Measurements from ENCODE around the gene PTPRM. TPM values are rescaled to one million over a fixed set of nuclear protein-coding genes. Genes with fewer than 3 reads are reported as not detected.

The PTPRM gene
- total and polyA plus RNA-seq, 4 donors: 9.2 to 23.0 (median 12.7) TPM

GRCh38 chr18:7623681-7624080 is 56.6 kb downstream of the PTPRM start:
- H3K9me3 ChIP-seq (ENCODE audit: control insufficient read depth in 4 of 4, low read length in 3 of 4): no peaks in the 10 kb centered on the region
- no peaks in the 10 kb centered on the region for H3K27me3 ChIP-seq (ENCODE audit: control insufficient read depth in 4 of 4, insufficient read depth in 4 of 4, low read length in 3 of 4)
- H3K9ac ChIP-seq (ENCODE audit: low read depth in 1 of 2, low read length in 2 of 2): no peak overlapping the region
- no peak overlapping the region for H3K4me3 ChIP-seq (ENCODE audit: low read depth in 1 of 3, low read length in 3 of 3)
- no peak for DNase-seq (ENCODE audit: low spot score)
- 96% methylated on average over 1 of the region's 1 CpG for WGBS
- H3K27ac ChIP-seq (ENCODE audit: low read depth in 1 of 2, low read length in 2 of 2): no peak overlapping the region
- peaks cover 6 to 20% (median 14%) of the 10 kb centered on the region in 4 donors for H3K4me1 ChIP-seq (ENCODE audit: control insufficient read depth in 4 of 4, insufficient read depth in 4 of 4, low read length in 3 of 4)
- H3K36me3 ChIP-seq (ENCODE audit: control insufficient read depth in 4 of 4, insufficient read depth in 3 of 4, low read depth in 1 of 4, low read length in 3 of 4): no peaks in the 10 kb centered on the region
- TF ChIP-seq HNF4G (IDR thresholded peaks at IDR 0.05) (no peak), EGR1 (IDR thresholded peaks at IDR 0.05; ENCODE audit: low read depth in 2 of 2) (no peak), JUND (IDR thresholded peaks at IDR 0.05) (no peak), RAD21 (IDR thresholded peaks at IDR 0.05) (no peak), GABPA (IDR thresholded peaks at IDR 0.05 in 1 of 2, conservative IDR thresholded peaks at IDR 0.05 in 1 of 2) (no peak), FOXA1 (IDR thresholded peaks at IDR 0.05) (no peak), NR2F2 (IDR thresholded peaks at IDR 0.05) (no peak), ZBTB33 (IDR thresholded peaks at IDR 0.05) (no peak), SP1 (IDR thresholded peaks at IDR 0.05) (no peak), MAX (IDR thresholded peaks at IDR 0.05) (no peak), HNF4A (conservative IDR thresholded peaks at IDR 0.05) (no peak), RXRA (IDR thresholded peaks at IDR 0.05) (no peak), FOXA2 (IDR thresholded peaks at IDR 0.05) (no peak), ATF3 (IDR thresholded peaks at IDR 0.05) (no peak), REST (IDR thresholded peaks at IDR 0.05) (no peak), TAF1 (conservative IDR thresholded peaks at IDR 0.05) (no peak)

- H3K27ac ChIP-seq (ENCODE audit: low read depth in 1 of 2, low read length in 2 of 2): no peak overlapping the region
- 96% methylated on average over 6 of the region's 6 CpGs for WGBS
- DNase-seq (ENCODE audit: low spot score): no peak
These were observed 57.6 kb downstream of the PTPRM start for GRCh38 chr18:7624697-7625096.

More at GRCh38 chr18:7624697-7625096, 57.6 kb downstream of the PTPRM start:
- no peak overlapping the region for H3K4me3 ChIP-seq (ENCODE audit: low read depth in 1 of 3, low read length in 3 of 3)
- no peak for TF ChIP-seq ATF3 (IDR thresholded peaks at IDR 0.05)
- TF ChIP-seq REST (IDR thresholded peaks at IDR 0.05): no peak
- TF ChIP-seq HNF4G (IDR thresholded peaks at IDR 0.05): no peak
- H3K4me1 ChIP-seq (ENCODE audit: control insufficient read depth in 4 of 4, insufficient read depth in 4 of 4, low read length in 3 of 4): peaks cover 6 to 20% (median 14%) of the 10 kb centered on the region in 4 donors
- H3K9me3 ChIP-seq (ENCODE audit: control insufficient read depth in 4 of 4, low read length in 3 of 4): no peaks in the 10 kb centered on the region
- no peaks in the 10 kb centered on the region for H3K36me3 ChIP-seq (ENCODE audit: control insufficient read depth in 4 of 4, insufficient read depth in 3 of 4, low read depth in 1 of 4, low read length in 3 of 4)
- no peaks in the 10 kb centered on the region for H3K27me3 ChIP-seq (ENCODE audit: control insufficient read depth in 4 of 4, insufficient read depth in 4 of 4, low read length in 3 of 4)
- H3K9ac ChIP-seq (ENCODE audit: low read depth in 1 of 2, low read length in 2 of 2): no peak overlapping the region
